ENCODE measurements around the gene SMARCA2.
A peak's percentile ranks its signal among the peaks of the same experiment; 100 is the strongest.

Gene SMARCA2

DNA sequence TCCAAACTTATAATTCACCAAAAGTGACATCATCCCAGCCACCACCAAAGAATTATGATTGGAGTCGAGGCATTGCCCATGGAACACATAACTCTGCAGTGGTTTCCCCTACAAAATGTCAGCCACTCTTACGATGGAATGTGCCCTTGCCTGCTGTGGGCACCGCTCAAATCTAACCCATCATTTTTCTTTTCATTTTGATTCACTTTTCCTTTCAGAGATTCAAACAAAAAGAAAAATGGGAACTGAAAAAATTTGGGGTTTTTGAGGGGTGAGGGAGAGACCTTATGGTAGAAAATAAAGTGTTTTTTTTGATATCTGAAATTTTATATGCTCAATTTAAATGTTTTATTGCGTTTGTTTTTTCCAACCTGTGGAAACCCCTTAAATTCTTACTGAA, 28.1 kb downstream of the SMARCA2 start:
- no peak for DNase-seq

GRCh38 chr9:2043881-2044462, 28.8 kb downstream of the SMARCA2 start:
- DNase-seq: no peak

DNA sequence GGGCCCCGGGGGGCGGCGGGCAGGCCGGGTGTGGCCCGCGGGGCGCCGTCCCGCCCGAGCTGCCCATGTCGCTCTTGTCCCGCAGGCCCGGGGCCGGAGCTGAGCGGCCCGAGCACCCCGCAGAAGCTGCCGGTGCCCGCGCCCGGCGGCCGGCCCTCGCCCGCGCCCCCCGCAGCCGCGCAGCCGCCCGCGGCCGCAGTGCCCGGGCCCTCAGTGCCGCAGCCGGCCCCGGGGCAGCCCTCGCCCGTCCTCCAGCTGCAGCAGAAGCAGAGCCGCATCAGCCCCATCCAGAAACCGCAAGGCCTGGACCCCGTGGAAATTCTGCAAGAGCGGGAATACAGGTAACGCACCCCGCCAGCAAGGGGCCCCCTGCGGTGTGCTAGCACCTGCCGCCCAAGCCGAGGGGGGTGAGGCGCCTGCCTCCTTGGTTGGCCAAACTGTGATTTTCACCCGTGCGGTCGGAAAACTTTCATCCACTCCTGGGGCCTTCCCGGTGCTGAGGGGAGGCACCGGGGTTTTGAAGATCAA, 32.1 kb downstream of the SMARCA2 start:
- DNase-seq: no peak

- no peak for DNase-seq
These were observed 32.8 kb downstream of the SMARCA2 start for GRCh38 chr9:2047916-2048315.

- DNase-seq: no peak
These were observed 35.1 kb downstream of the SMARCA2 start for GRCh38 chr9:2050236-2050635.

- DNase-seq: peak; percentile 70
These were observed 39.0 kb downstream of the SMARCA2 start for GRCh38 chr9:2053883-2054845.

DNA sequence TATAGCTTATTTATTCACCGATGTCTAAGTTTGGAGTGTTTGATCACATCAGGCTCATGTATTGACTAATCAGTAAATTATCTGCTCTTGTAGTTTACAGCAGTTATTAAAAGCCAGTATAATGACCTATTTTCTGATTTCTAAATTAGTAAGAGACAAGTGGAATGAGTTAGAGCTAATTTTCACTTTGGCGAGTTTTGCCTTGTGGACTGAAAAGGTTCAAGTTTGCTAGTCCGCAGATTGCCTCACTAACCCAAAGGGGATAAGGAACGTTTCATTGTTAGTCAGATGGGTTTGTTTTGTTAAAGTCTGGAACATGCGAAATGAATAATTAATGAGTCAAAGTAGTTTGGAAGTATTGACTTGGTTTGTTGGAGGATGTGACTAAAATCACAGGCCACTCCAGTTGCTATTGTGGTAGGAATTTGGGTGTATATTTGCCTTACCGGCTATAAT, 40.1 kb downstream of the SMARCA2 start:
- DNase-seq: peak; percentile 49

DNA sequence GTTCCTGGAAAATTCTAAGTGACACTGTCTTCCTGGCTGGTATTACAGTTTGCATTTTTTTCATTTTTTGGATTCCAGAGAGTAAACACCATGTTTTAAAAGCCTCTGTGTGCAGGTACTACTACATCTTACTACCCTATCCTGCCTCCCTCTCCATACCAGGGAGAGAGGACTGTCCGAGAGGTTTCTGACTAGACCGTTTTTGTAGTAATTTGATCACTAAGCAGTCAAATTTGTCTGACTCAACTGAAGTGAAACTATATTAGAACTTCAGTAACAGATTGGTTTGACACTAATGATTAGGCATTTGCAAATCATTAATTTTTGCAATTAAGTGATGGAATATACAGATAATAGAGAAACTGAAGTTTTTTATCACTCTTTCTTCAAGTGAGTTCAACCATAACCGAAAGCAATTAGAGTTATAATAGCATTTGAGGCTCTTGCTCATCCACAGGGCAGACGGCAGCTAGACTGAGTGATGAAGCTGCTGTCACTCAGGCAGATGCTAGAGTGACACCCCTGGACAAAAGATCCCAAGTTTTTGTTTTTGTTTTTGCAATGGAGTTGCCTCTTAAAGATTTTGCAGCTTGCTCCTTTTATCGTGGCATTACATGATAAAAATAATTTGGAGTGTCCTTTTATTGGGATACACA, 44.3 kb downstream of the SMARCA2 start:
- DNase-seq: no peak

GRCh38 chr9:2060424-2060823, 45.3 kb downstream of the SMARCA2 start:
- DNase-seq: no peak

DNA sequence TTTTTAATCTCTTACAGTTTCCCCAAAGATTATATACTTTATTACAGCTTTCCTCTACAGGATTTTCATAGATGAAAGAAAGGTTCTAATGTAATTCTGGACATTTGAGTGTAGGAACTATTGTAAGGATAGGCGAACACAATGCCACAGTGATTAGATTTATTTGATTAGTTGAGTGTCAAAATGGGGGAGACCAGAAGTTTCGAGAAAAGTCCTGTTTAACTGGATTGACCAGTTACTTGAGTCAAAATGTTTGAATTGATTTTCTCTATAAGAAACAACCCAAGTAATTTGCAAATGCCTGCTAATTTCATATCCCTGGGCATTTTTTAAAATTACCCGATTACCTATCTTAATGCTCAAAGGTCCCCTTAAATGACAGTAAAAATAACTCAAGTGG, 50.6 kb downstream of the SMARCA2 start:
- no peak for DNase-seq

GRCh38 chr9:2066312-2067273, 51.4 kb downstream of the SMARCA2 start:
- no peak for DNase-seq

GRCh38 chr9:2072752-2073405, 57.7 kb downstream of the SMARCA2 start:
- DNase-seq: no peak

DNA sequence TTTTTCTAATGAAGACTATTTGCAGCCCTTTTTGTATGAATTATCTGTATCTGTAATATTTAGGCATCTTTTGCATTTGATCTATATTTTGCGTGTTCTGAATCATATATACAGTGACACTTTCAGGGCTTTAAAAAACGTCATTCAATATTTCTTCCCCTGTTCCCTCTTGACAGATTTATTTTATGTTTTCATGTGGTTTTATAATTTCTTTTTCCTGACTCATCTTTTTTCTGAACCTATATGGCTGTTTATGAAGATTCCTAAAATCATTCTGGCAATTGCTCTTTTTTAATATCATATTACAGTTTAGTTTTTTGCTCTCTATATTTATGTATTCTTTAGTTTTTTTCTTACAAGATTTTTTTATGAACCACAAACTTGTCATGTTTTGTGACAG, 67.6 kb downstream of the SMARCA2 start:
- no peak for DNase-seq

GRCh38 chr9:2083479-2083878, 68.3 kb downstream of the SMARCA2 start:
- no peak for DNase-seq

- no peak for DNase-seq
These were observed 70.6 kb downstream of the SMARCA2 start for GRCh38 chr9:2085716-2086115.

- DNase-seq: no peak
These were observed 71.0 kb downstream of the SMARCA2 start for GRCh38 chr9:2086116-2086515.

DNA sequence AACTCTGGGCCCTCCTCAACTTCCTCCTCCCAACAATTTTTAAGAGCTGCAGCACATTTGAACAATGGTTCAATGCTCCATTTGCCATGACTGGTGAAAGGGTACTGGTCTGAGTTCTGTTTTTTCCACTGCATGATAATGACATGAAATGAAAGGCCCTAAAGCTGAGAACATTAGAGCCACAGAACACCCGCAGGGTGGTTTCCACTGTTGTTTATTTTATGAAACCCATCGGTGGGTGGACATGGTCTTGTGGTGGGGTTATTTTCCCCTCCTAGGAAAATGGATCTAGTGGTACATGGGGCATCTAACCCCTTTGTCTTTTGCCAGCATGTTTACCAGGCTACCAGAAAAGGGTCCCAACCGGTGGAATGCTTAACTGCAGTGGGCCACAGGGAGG, 71.8 kb downstream of the SMARCA2 start:
- DNase-seq: no peak

DNA sequence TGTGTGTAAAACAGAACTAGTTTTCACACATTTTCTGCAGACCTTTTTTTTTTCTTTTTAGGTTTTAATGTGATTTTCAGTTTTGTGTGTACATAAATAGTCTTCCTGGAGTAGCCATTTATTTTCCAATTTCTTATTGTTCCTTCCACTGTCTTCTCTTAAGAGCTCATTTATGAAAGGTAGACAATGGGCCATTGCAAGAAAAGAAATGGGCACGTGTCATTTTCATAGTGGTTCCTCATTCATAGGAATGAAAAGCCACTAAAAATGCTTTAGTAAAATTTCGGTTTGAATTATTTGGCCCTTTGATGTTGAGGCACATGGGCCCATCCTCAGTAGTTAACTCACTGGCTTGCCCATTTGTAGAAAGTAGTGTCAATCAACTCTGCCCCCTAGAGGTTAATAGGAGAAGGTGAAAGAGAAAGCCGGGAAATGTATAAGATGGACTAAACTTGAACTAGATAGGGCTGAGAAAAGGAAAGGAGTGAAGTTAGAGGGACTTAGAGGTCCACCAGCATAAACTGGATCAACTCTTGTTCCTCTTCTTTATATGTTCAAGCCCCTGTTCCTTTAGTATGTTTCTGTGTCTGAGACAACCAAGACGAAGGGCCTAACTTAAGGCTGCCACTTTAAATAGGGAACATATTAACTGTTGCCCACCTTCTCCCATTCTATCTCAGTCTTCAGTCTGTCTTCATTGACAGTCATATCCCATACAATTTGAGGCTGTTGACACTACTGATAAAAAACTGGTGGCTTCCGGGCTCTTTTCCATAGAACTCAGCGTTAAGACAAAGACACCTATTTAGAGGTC, 72.6 kb downstream of the SMARCA2 start:
- DNase-seq: peak; percentile 20

- DNase-seq: no peak
These were observed 78.9 kb downstream of the SMARCA2 start for GRCh38 chr9:2093920-2094597.

GRCh38 chr9:2096376-2096970, 81.3 kb downstream of the SMARCA2 start:
- no peak for DNase-seq
